Measurements from ENCODE around the gene GALNS. TPM values are rescaled to one million over a fixed set of nuclear protein-coding genes. Genes with fewer than 3 reads are reported as not detected.

The GALNS gene
- total RNA-seq, 1 donor from 2014 or later, result 62.2 TPM

DNA sequence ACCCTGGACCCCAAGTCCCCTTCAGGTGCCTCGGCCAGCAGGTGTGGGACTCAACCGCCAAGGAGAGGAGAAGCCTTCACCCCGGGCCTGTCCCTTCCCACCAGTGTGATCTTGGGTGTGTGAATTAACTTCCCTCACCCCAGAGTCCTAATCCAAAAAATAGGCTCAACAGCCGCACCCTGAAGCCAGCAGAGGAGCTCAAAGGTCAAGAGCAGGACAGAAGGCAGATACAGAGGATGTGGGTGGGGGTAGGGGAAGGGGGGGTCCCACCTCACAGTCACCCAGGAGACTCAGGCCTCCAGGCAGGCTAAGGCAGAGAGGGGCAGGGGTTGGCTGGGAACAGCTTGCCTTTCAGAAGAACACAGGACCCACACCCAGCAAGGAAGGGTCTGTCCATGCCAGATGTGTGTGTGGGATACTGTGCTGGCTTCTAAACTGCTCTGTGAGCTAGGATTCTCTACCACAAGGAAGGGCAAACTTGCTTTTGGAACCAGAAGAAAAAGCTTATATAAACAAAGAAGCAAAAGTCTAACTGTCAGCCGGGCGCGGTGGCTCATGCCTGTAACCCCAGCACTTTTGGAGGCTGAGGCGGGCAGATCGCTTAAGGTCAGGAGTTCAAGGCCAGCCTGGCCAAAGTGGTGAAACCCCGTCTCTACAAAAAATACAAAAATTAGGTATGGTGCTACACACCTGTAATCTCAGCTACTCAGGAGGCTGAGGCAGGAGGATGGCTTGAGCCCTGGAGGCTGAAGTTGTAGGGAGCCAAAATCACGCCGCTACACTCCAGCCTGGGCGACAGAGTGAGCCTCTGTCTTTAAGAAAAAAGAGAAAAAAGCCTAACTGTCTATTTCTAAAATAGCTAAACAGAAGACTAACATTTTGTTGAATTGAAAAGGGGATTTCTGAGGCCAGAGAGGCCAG is 76.3 kb downstream of the GALNS start:
- H3K36me3 ChIP-seq, result no peaks in the 10 kb centered on the region
- TF ChIP-seq, protein P1, sequence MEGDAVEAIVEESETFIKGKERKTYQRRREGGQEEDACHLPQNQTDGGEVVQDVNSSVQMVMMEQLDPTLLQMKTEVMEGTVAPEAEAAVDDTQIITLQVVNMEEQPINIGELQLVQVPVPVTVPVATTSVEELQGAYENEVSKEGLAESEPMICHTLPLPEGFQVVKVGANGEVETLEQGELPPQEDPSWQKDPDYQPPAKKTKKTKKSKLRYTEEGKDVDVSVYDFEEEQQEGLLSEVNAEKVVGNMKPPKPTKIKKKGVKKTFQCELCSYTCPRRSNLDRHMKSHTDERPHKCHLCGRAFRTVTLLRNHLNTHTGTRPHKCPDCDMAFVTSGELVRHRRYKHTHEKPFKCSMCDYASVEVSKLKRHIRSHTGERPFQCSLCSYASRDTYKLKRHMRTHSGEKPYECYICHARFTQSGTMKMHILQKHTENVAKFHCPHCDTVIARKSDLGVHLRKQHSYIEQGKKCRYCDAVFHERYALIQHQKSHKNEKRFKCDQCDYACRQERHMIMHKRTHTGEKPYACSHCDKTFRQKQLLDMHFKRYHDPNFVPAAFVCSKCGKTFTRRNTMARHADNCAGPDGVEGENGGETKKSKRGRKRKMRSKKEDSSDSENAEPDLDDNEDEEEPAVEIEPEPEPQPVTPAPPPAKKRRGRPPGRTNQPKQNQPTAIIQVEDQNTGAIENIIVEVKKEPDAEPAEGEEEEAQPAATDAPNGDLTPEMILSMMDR (IDR thresholded peaks at IDR 0.05), result no peak
- no peak overlapping the region for H3K27ac ChIP-seq
- no peak overlapping the region for H3K4me3 ChIP-seq
- H3K9me3 ChIP-seq, result no peaks in the 10 kb centered on the region
- no peaks in the 10 kb centered on the region for H3K27me3 ChIP-seq
- no peak for DNase-seq (ENCODE audit: low spot score in 2 of 2)
- peaks cover 15 to 33% of the 10 kb centered on the region in 2 donors for H3K4me1 ChIP-seq
- intact Hi-C loops (cut with DNase I), result no loop called here

DNA sequence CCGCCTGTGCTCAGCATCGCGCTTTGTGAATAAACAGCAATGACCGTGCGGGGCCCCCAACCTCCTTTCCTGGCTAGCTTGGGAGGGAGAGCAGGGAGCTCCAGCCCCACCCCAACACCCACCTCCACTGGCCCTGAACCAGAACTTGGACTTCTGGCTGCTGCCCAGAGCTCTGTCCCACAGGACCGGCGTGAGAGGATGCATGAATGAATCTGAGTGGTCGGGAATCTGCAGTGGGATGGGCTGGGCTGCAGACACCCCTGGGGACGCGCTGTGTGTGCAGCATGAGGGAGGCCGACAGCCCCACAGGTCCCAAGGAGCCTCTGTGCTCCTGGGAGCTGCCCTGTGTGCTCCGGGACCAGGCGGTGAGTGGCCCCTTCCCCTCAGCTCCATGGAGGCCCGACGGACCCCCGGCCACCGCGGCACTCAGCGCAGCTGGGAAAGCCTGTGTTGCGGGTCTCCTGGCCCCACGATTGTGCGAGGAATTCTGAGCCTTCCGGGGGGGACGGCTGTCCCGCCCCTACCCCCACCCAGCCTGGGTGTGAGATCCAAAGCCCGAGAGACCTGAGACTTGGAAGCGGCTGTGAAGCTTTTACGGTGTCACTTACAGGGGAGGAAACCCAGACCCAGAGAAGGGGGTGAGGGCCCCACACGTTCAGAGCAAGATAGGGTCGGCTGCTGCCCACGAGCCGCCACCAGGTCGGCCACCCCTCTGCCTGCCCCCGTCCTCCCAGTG is 77.2 kb downstream of the GALNS start:
- TF ChIP-seq, protein P1 (IDR thresholded peaks at IDR 0.05), result no peak
- no peaks in the 10 kb centered on the region for H3K36me3 ChIP-seq
- H3K4me1 ChIP-seq, result peaks cover 15 to 33% of the 10 kb centered on the region in 2 donors
- intact Hi-C loops (cut with DNase I), result no loop called here
- H3K27me3 ChIP-seq, result no peaks in the 10 kb centered on the region
- H3K27ac ChIP-seq, result no peak overlapping the region
- no peaks in the 10 kb centered on the region for H3K9me3 ChIP-seq
- H3K4me3 ChIP-seq, result no peak overlapping the region
- DNase-seq (ENCODE audit: low spot score in 2 of 2), result no peak

DNA sequence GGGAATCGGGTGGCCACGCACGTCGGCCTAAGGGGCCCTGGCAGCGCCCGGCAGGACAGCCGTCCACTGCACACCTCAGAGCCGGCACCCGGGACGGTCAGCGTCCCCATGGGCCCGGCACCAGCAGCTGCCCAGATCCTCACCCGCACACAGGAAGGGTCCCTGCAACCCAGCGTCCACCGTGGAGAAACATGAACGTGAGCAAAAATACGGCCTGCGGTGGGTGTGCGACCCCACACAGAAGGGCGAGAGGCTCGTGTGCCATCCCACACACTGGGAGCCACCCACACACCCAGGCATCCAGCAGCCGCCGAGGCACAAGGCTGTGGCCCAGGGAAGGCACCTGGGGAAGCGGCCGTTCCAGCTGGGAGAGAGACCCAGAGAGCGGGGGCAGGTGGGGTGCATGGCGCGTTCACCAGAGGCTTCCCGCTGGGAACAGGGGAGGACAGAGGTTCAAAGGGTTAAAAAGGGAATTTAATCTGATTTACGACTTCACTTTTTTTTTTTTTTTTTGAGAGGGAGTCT is 78.1 kb downstream of the GALNS start:
- intact Hi-C loops (cut with DNase I), result no loop called here
- no peaks in the 10 kb centered on the region for H3K27me3 ChIP-seq
- peaks cover 15 to 31% of the 10 kb centered on the region in 2 donors for H3K4me1 ChIP-seq
- no peak overlapping the region for H3K27ac ChIP-seq
- no peaks in the 10 kb centered on the region for H3K36me3 ChIP-seq
- TF ChIP-seq, protein P1 (IDR thresholded peaks at IDR 0.05), result no peak
- no peak overlapping the region for H3K4me3 ChIP-seq
- no peak for DNase-seq (ENCODE audit: low spot score in 2 of 2)
- no peaks in the 10 kb centered on the region for H3K9me3 ChIP-seq

DNA sequence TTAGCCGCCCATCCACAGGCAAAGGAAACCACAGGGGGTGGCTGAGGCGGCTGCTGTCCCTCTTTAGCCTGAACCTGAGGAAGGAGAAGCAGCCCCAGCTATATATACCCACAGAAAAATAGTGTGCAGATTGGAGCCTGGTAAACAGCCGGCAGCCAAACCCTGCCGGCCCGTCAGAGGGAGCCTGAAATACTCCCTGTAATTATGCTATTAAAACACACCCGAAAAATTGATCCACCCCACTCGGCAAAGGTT is 78.5 kb downstream of the GALNS start:
- Histone ChIP-seq H3K27me3 (no peaks in the 10 kb centered on the region), H3K4me3 (no peak overlapping the region), H3K27ac (no peak overlapping the region), H3K4me1 (peaks cover 13 to 33% of the 10 kb centered on the region in 2 donors), H3K9me3 (no peaks in the 10 kb centered on the region), H3K36me3 (no peaks in the 10 kb centered on the region)
- intact Hi-C loops (cut with DNase I), result no loop called here
- DNase-seq (ENCODE audit: low spot score in 2 of 2), result no peak
- TF ChIP-seq, protein P1 (IDR thresholded peaks at IDR 0.05), result no peak

DNA sequence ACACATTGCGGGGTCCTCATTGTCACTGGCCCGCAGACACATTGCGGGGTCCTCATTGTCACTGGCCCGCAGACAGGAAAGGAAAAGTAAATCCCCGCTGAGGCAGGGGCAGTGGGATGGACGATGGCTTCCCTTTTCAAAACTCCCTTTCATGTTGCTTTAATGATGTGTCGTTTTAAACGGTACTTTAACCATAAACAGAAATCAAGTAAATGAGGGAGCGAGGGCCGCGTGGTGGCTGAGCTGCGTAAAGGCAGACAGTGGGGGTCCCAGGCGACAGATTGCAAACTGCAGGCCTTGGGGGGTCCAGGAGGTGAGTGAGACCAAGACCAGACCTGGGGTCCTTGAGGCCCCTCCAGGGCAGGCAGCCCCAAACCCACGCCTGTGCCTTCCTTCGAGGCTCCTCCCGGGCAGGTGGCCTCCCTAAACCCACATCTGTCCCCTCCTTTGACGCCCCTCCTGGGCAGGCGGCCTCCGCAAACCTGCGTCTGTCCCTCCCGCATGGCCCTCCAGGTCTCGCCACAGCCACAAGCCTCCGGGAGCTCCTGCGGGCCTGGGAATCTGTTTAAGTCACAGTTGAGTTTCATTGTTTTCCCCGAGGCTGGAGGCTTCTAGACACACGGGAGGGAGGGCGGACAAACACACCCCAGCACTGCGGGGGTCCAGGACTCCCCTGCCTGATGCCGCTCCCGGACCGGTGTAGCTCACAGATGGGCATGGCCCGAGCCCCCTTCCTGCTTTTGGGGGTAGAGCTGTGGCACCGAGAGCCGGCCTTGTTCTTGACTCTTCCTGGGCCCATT is 79.1 kb downstream of the GALNS start:
- H3K36me3 ChIP-seq, result no peaks in the 10 kb centered on the region
- TF ChIP-seq, protein P1 (IDR thresholded peaks at IDR 0.05), result no peak
- H3K4me3 ChIP-seq, result no peak overlapping the region
- no peak for DNase-seq (ENCODE audit: low spot score in 2 of 2)
- intact Hi-C loops (cut with DNase I), result no loop called here
- H3K27ac ChIP-seq, result no peak overlapping the region
- H3K9me3 ChIP-seq, result no peaks in the 10 kb centered on the region
- H3K4me1 ChIP-seq, result peaks cover 16 to 33% of the 10 kb centered on the region in 2 donors
- H3K27me3 ChIP-seq, result no peaks in the 10 kb centered on the region

All from ascending aorta (tissue), 2 donors.